Cardiac muscle cell (in vitro differentiated cells and primary cell): ENCODE measurements around the gene PAQR8. TPM values are rescaled to one million over a fixed set of nuclear protein-coding genes. Genes with fewer than 3 reads are reported as not detected.

Source experiments
- DNase-seq, 2 donors: peaks; one replicate each; pipeline versions ENCODE4 v3.0.0 to v3.0.0-alpha.2; 2010 to 2017; ENCODE audit warnings: low read depth in 1 of 2, low spot score in 1 of 2
- H3K27ac ChIP-seq: fragments of 200-600 bp; sonication (generic); 2 replicates; pipeline ENCODE4 v1.5.1; 2016
- H3K27me3 ChIP-seq: fragments of 200-600 bp; sonication (generic); 2 replicates; pipeline ENCODE4 v1.6.0; 2016; ENCODE audit warnings: control low read depth
- H3K36me3 ChIP-seq: fragments of 200-600 bp; sonication (generic); 2 replicates; pipeline ENCODE4 v1.5.1; 2016; ENCODE audit warnings: control low read depth
- H3K4me1 ChIP-seq: fragments of 200-600 bp; sonication (generic); 2 replicates; pipeline ENCODE4 v1.8.1; 2017; ENCODE audit warnings: low read depth, mild to moderate bottlenecking, mixed run types
- H3K4me3 ChIP-seq: fragments of 200-600 bp; sonication (generic); 2 replicates; pipeline ENCODE4 v1.5.1; 2016; ENCODE audit warnings: mild to moderate bottlenecking
- H3K9me3 ChIP-seq: fragments of 200-600 bp; sonication (generic); 2 replicates; pipeline ENCODE4 v1.5.1; 2017; ENCODE audit warnings: low read depth, mild to moderate bottlenecking, control low read depth
- CTCF ChIP-seq: IDR thresholded peaks from 2 replicates; pipeline ENCODE4 v1.5.1; 2012; ENCODE audit warnings: low read depth, mild to moderate bottlenecking, low read length
- polyA plus RNA-seq: library from polyadenylated mRNA; unstranded; fragments of >200 nt; fragmentation: Nextera tagmentation; extraction: Ambion mirVana; gene quantifications from 2 replicates; pipeline ENCODE4 v1.2.1, GENCODE V29; 2016
- total RNA-seq: library from RNA; depleted of rRNA; stranded (reverse); fragments of >200 nt; gene quantifications from 2 replicates; pipeline ENCODE4 v1.2.3, GENCODE V29; 2016

Gene PAQR8
- total and polyA plus RNA-seq, 2 experiments from 2014 or later: 15.5 to 16.8 TPM

DNA sequence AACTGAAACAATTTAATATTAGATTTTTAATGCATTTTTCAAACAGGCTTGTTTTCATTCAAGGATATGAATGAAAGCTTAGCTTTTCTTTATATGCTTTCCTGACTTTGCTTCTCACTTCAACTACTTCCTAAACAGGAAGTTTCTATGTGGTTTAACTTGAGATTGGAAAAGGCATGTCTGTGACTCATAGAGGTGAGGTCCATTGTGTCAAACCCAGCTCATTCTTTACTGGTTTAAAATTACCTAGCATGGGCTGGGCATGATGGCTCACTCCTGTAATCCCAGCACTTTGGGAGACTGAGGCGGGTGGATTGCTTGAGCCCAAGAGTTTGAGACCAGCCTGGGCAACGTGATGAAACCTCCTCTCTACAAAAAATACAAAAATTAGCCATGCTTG is 92.6 kb downstream of the PAQR8 start:
- no peaks in the 10 kb centered on the region for H3K9me3 ChIP-seq
- no peak overlapping the region for H3K4me3 ChIP-seq
- DNase-seq: peak in 1 of 2 donors; percentile 38
- H3K36me3 ChIP-seq: no peaks in the 10 kb centered on the region
- no peak overlapping the region for H3K27ac ChIP-seq
- TF ChIP-seq CTCF: no peak
- H3K4me1 ChIP-seq: no peaks in the 10 kb centered on the region
- no peaks in the 10 kb centered on the region for H3K27me3 ChIP-seq

DNA sequence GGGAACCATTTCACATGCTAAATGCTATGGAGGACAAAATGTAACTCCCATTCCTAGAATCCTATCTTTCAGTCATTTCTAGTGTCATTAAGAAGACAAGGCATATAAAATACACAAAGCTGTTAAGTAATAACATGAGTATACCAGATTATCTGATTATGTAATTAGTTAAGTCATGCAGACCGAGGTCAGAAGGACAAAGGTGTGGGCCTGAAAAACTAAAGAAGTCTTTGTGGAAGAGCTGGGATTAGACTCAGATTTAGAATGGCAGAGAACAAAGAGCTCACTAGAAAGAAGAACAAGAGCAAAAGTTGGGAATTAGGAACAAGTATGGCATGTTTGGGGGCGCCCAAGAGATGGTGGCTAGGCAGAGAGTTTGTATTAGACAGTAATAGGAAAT is 95.1 kb downstream of the PAQR8 start:
- no peaks in the 10 kb centered on the region for H3K4me1 ChIP-seq
- DNase-seq: no peak
- H3K27ac ChIP-seq: no peak overlapping the region
- H3K36me3 ChIP-seq: no peaks in the 10 kb centered on the region
- H3K4me3 ChIP-seq: no peak overlapping the region
- H3K9me3 ChIP-seq: no peaks in the 10 kb centered on the region
- no peak for TF ChIP-seq CTCF
- H3K27me3 ChIP-seq: no peaks in the 10 kb centered on the region

Other genes starting within 250 kb of the PAQR8 start
- gene IL17A, start 175.8 kb upstream of the PAQR8 start, total RNA-seq: not detected in 2 replicates
- gene IL17A, start 175.8 kb upstream of the PAQR8 start, polyA plus RNA-seq: not detected in 2 replicates
- gene IL17F, start 117.7 kb upstream of the PAQR8 start, total RNA-seq: not detected in 2 replicates
- not detected in 2 replicates for gene IL17F, start 117.7 kb upstream of the PAQR8 start, polyA plus RNA-seq
- gene MCM3, start 77.4 kb upstream of the PAQR8 start, total RNA-seq: 130 and 149 TPM in 2 replicates
- gene MCM3, start 77.4 kb upstream of the PAQR8 start, polyA plus RNA-seq: 98.8 and 134 TPM in 2 replicates
- 20.3 and 21.0 TPM in 2 replicates for gene EFHC1, start 58.2 kb downstream of the PAQR8 start, total RNA-seq
- gene EFHC1, start 58.2 kb downstream of the PAQR8 start, polyA plus RNA-seq: 22.7 and 31.8 TPM in 2 replicates
- gene TRAM2, start 214.9 kb downstream of the PAQR8 start, total RNA-seq: 6.6 and 7.0 TPM in 2 replicates
- 4.5 and 7.7 TPM in 2 replicates for gene TRAM2, start 214.9 kb downstream of the PAQR8 start, polyA plus RNA-seq